Lower leg skin (tissue), 4 donors: ENCODE data around the gene SCGB1D2. TPM values are rescaled to one million over a fixed set of nuclear protein-coding genes. Genes with fewer than 3 reads are reported as not detected.
A peak's percentile ranks its signal among the peaks of the same experiment; 100 is the strongest.

Source experiments
- DNase-seq, 2 donors: peaks; one replicate each; pipeline ENCODE4 v3.0.0-alpha.2; 2019; ENCODE audit warnings: low spot score in 2 of 2
- H3K4me3 ChIP-seq: fragments of 200-600 bp; sonication (generic); 2 replicates; pipeline ENCODE4 v1.5.1; 2017; ENCODE audit warnings: mild to moderate bottlenecking, low read depth; ENCODE audit not compliant: poor library complexity, severe bottlenecking
- CTCF ChIP-seq, 3 donors: fragments of 450-650 bp; IDR thresholded peaks; one replicate each; pipeline ENCODE4 v1.5.1; 2016; ENCODE audit warnings: antibody characterized with exemption in 3 of 3, mild to moderate bottlenecking in 3 of 3, moderate library complexity in 2 of 3
- POLR2A ChIP-seq, 2 donors: fragments of 450-650 bp; IDR thresholded peaks; one replicate each; pipeline ENCODE4 v1.6.1; 2016 to 2017; ENCODE audit warnings: antibody characterized with exemption in 2 of 2, mild to moderate bottlenecking in 1 of 2, moderate library complexity in 1 of 2
- WGBS, 2 donors: methylation state at CpG; one replicate each; pipeline ENCODE4 v1.1.5; 2018; 5-methylcytosine and 5-hydroxymethylcytosine counted together
- intact Hi-C: fragments of 100-400 bp; cut with DNase I; formaldehyde crosslinking; loops from one replicate; pipeline ENCODE4 v1.15.0; 2023; ENCODE audit warnings: low total_unique reads
- total RNA-seq, 4 donors: library from RNA; depleted of rRNA; stranded (reverse); fragments of >200 nt; gene quantifications; one replicate each; pipeline ENCODE4 v1.1.0, GENCODE V29; 2016

The SCGB1D2 gene
- total RNA-seq, 4 donors from 2014 or later: 100 to 1,012 (median 470) TPM

DNA sequence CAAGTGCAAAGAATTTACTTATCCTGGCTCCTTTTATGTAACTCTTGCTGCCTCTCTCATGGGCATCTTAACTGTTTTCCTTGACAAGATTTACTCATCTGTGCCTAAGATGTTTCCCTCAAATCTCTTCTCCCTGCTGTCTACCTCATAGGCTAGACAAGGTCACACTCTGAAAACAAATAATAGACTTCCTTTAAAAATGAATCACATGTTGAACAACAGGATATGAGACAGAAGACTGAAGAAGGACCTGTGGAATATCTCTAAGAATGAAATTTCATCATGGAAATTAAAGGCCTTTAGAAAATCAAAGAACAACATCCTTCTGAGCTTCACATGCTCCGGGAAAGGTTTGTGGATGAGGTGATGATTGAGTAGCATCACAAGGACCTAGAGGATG lies 22.0 kb downstream of the SCGB1D2 start:
- WGBS, 2 donors: 75 to 95% methylated on average over 1 of the region's 1 CpG
- TF ChIP-seq POLR2A (IDR thresholded peaks at IDR 0.05) (no peak), CTCF (IDR thresholded peaks at IDR 0.05) (no peak)
- intact Hi-C loops: no loop called here
- DNase-seq: no peak
- H3K4me3 ChIP-seq: no peak overlapping the region

GRCh38 chr11:62266558-62266957 lies 24.5 kb downstream of the SCGB1D2 start:
- DNase-seq: no peak
- intact Hi-C loops: no loop called here
- WGBS, 2 donors: 50 to 52% methylated on average over 4 of the region's 4 CpGs
- TF ChIP-seq POLR2A (IDR thresholded peaks at IDR 0.05): no peak
- TF ChIP-seq CTCF (IDR thresholded peaks at IDR 0.05): no peak
- no peak overlapping the region for H3K4me3 ChIP-seq

DNA sequence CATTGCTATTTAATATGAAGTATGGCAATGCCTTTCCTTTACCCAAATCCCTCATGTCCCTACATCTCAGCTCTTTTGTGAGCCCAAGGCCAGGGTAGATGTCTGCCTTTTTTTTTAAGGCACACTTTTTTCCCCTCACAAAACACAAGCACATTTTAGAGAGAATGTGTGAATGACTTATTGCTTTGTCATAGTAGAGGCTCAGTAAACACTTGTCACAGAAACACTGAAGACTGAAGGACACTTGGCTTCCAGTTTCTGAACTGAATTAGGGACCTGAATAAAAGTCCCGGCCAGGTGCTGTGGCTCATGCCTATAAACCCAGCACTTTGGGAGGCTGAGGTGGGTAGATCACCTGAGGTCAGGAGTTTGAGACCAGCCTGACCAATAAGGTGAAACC lies 25.0 kb downstream of the SCGB1D2 start:
- intact Hi-C loops: no loop called here
- no peak for DNase-seq
- H3K4me3 ChIP-seq: no peak overlapping the region
- TF ChIP-seq CTCF (IDR thresholded peaks at IDR 0.05) (no peak), POLR2A (IDR thresholded peaks at IDR 0.05) (no peak)
- WGBS, 2 donors: 81 to 88% methylated on average over 1 of the region's 1 CpG

- intact Hi-C loops: no loop called here
- TF ChIP-seq CTCF (IDR thresholded peaks at IDR 0.05) (no peak), POLR2A (IDR thresholded peaks at IDR 0.05) (no peak)
- no peak for DNase-seq
- WGBS, 2 donors: 40 to 43% methylated on average over 3 of the region's 3 CpGs
- H3K4me3 ChIP-seq: no peak overlapping the region
Measured at GRCh38 chr11:62267576-62267975, 25.5 kb downstream of the SCGB1D2 start.

DNA sequence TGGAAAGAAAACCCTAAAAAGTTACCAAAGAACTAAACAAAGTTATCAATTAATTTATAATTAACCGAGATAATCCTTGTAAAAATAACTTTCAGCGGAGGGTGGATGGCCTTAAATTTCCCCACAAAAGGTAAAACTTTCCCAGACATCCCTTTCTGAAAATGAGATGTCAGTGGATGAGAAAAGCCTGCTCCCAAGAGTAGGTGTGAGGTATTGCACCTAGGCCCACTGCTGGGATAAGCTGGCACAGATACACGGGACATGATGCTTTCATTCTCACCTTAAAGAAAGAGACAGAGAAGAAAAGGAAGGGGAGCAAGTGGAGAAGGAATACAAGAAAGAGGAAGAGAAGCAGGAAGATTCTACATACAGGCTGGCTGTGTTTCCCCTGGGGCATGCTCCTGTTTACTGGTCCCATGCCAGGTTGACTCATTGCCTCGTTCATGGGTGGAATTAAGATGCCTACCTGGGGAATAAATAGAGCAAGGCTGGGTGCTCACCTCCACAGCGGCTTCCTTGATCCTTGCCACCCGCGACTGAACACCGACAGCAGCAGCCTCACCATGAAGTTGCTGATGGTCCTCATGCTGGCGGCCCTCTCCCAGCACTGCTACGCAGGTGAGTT lies 27.7 kb downstream of the SCGB1D2 start, which contains the start of gene SCGB2A2:
TSS of gene SCGB2A2 (plus strand) at position 505 of the 625 bp plus-strand sequence. CDS start at position 564, 59 bp downstream.
- DNase-seq: peak in 1 of 2 donors; percentile 44
- WGBS, 2 donors: 41 to 55% methylated on average over 10 of the region's 10 CpGs
- no peak for TF ChIP-seq POLR2A (IDR thresholded peaks at IDR 0.05)
- no peak for TF ChIP-seq CTCF (IDR thresholded peaks at IDR 0.05)
- intact Hi-C loops: no loop called here
- no peak within 1 kb of the TSS for H3K4me3 ChIP-seq

DNA sequence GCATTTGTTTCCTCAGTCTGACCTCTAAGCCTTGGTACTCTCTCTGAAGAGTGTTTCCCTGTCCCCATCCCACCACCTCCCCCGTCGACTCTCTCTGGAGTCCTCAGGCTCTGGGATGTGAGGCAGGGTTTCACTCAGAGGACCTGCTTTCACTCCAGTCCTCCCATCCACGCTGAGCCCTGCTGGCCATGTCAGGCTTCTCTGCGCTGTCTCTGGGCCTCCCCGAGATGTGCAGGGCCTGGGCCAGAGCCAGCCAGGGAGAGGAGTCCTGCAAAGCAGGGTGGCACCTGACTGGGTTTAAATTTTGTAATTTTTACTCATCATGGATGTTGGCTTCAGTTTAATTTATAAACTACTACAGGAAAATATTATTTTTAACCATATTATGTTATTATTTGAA lies 31.2 kb downstream of the SCGB1D2 start:
- no peak overlapping the region for H3K4me3 ChIP-seq
- WGBS, 2 donors: 81 to 86% methylated on average over 5 of the region's 5 CpGs
- no peak for DNase-seq
- intact Hi-C loops: no loop called here
- TF ChIP-seq POLR2A (IDR thresholded peaks at IDR 0.05): no peak
- no peak for TF ChIP-seq CTCF (IDR thresholded peaks at IDR 0.05)
